GM20000 (cell line): ENCODE data around the gene CGRRF1.

Experiments used
- DNase-seq: peaks from one replicate; pipeline ENCODE4 v3.0.0; 2012; ENCODE audit warnings: low spot score
- TF ChIP-seq, protein P1 (sequence below): IDR thresholded peaks from 2 replicates; pipeline ENCODE4 v1.5.1; 2012; ENCODE audit warnings: mild to moderate bottlenecking, control low read depth; ENCODE audit errors: extremely low read depth, missing control alignments

Gene CGRRF1

DNA sequence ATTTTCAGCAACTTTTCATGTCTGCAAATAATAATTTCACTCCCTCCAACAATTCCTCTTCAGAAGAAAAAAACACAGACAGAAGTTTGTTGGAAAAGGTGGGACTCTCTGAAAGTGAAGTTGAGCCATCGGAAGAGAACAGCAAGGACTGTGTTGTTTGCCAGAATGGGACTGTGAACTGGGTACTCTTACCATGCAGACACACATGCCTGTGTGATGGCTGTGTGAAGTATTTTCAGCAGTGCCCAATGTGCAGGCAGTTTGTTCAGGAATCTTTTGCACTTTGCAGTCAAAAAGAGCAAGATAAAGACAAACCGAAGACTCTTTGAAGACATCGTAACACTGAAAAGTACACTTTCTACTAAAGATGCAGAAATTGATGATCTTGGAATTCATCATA lies 28.3 kb downstream of the CGRRF1 start:
- TF ChIP-seq, protein P1, sequence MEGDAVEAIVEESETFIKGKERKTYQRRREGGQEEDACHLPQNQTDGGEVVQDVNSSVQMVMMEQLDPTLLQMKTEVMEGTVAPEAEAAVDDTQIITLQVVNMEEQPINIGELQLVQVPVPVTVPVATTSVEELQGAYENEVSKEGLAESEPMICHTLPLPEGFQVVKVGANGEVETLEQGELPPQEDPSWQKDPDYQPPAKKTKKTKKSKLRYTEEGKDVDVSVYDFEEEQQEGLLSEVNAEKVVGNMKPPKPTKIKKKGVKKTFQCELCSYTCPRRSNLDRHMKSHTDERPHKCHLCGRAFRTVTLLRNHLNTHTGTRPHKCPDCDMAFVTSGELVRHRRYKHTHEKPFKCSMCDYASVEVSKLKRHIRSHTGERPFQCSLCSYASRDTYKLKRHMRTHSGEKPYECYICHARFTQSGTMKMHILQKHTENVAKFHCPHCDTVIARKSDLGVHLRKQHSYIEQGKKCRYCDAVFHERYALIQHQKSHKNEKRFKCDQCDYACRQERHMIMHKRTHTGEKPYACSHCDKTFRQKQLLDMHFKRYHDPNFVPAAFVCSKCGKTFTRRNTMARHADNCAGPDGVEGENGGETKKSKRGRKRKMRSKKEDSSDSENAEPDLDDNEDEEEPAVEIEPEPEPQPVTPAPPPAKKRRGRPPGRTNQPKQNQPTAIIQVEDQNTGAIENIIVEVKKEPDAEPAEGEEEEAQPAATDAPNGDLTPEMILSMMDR = no peak
- no peak for DNase-seq

DNA sequence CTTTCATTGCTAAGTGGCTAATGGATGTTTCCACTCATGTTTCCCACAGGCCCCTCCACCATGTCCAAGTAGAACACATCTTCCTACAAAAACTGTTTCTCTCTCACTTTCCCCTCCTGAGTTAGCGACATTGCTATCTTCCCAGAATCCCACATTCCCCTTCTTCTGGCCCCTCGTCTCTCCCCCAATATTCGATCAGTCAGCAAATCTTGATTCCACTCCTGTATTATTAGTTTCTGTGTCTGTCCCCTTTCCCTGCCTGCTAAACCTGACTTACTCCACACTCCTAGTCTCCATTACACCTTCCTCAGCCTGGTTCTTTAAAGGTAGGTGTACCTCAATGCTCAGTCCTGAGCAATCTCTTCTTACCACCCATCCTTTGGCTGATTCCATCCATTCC lies 37.9 kb downstream of the CGRRF1 start:
- TF ChIP-seq, protein P1 = no peak
- no peak for DNase-seq

DNA sequence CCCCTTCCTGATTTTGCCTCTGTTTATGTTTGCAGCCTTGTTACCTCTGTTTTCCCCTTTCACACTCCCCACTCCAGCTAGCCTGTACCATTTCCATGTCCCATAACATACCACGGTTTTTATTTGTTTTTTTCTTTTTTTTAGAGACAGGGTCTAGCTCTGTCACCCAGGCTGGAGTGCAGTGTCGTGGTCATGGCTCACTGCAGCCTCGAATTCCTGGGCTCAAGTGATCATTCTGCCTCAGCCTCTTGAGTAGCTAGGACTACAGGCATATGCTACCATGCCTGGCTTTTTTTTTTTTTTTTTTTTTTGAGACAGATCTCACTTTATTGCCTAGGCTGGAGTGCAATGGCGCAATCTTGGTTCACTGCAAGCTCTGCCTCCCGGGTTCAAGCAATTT lies 38.8 kb downstream of the CGRRF1 start:
- no peak for DNase-seq
- TF ChIP-seq, protein P1 = no peak

DNA sequence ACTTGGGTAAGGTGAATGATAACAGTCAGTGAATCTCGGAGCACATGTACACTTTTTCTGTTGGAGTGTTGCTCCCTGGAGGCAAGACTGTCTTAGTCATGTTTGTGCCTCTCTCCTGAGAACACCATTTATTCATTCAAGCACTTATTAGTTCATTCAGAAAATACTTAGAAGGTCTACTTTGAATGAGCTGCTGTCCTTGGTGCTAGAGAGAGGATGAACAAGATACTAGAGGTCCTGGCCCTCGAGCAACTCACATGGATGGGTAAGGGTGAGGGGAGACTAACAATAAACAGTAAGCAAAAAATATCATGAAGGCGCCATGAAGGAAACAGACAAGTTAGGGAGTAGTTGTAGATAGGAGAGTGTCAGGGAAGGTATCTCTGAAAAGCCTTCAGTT lies 40.2 kb downstream of the CGRRF1 start:
- DNase-seq = no peak
- TF ChIP-seq, protein P1 = no peak

DNA sequence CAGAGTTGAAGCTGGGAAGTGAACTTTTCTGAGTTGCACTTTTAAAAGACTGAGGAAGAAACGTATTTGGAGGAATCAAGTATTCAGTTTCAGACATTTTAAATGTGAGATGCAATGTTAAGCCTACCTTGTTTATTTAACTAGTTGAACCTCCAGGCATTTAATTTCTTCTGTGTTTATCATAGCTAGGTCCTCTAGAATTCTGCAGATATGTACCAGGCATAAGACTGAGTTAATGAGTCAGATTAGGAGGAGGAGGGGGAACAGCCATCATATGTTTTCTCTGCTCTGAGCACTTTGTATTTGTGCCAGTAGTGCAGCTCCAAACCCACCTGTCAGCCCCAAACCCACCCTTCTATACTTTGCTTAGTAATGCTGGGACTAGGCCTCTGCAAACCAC lies 40.8 kb downstream of the CGRRF1 start:
- DNase-seq = no peak
- TF ChIP-seq, protein P1 = no peak

DNA sequence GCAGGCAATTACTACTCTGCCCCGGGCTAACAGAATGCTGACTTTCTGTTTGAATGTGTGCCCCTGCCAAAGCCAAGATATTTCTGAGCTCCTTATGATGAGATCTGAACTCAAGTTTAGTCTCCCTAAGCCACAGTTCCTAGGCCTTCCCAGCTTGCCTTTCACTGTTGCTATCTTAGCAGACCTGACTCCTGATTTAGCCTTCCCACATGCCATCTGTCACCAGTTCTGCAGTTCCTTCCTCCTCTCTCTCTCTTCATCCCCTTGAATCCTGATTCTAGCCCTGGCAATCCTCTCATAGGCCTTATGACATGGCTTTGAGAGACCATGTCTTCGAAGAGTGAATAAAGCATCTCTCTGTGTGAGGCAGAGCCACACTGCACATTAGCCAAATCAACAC lies 44.7 kb downstream of the CGRRF1 start:
- no peak for DNase-seq

DNA sequence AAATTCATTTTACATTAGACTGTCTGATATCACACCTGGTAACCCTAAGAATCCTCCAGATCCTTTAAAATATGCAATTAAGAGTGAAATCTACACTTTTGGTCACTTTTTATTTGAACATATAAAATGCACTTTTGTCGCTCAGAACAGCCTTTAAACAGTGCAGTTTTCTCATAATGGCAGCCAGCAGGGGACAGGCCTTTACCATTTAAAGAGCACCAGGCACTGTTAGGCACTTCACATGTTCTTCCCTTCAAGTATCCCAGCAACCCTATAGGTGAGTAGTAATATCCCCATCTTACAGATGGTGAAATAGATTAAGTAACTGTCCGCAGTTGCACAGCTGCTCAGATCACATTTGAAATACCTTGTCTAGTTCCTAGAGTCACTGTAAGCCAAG lies 45.9 kb downstream of the CGRRF1 start:
- TF ChIP-seq, protein P1 = no peak
- no peak for DNase-seq

More for the DNA sequence above, 44.7 kb downstream of the CGRRF1 start:
- TF ChIP-seq, protein P1 = no peak

DNA sequence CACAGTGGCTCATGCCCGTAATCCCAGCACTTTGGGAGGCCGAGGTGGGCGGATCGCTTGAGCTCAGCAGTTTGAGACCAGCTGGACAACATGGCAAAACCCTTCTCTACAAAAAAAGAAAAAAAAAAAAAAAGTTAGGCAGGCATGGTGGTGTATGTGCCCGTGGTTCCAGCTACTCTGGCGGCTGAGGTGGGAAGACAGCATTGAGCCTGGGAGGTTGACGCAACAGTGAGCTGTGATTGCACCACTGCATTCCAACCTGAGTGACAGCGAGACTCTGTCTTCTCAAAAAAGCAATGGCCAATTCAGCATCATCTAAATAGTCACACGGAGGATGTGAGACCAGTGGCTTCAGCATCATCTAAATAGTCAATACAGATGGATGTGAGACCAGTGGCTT lies 46.8 kb downstream of the CGRRF1 start:
- no peak for DNase-seq
- TF ChIP-seq, protein P1 = no peak
